T-helper 2 cell treated with Interferon-gamma antibody and Interleukin-4, amounts not matched to agents 100 ng/mL and 5 ng/mL, for 36 hours (primary cell): ENCODE measurements around the gene INPP5K. TPM values are rescaled to one million over a fixed set of nuclear protein-coding genes. Genes with fewer than 3 reads are reported as not detected.
"Not testable (repeated sequence)": the region's sequence is repeated elsewhere in the genome, so short reads cannot be mapped to it uniquely, and the experiment has no call there.

ENCODE experiments used
- intact Hi-C: fragments of 100-400 bp; cut with micrococcal nuclease; formaldehyde crosslinking; loops from one replicate; pipeline ENCODE4 v1.15.1; 2023
- total RNA-seq: library from RNA; stranded (reverse); gene quantifications from 2 replicates; pipeline ENCODE4 v1.2.3, GENCODE V29; 2022

INPP5K gene
- total RNA-seq, 1 donor from 2014 or later = 43.8 TPM

GRCh38 chr17:1509290-1509881, 7.0 kb downstream of the INPP5K start:
- intact Hi-C loops = no loop called here

- intact Hi-C loops = not testable (repeated sequence)
Observed at GRCh38 chr17:1508709-1509108, 7.7 kb downstream of the INPP5K start.

DNA sequence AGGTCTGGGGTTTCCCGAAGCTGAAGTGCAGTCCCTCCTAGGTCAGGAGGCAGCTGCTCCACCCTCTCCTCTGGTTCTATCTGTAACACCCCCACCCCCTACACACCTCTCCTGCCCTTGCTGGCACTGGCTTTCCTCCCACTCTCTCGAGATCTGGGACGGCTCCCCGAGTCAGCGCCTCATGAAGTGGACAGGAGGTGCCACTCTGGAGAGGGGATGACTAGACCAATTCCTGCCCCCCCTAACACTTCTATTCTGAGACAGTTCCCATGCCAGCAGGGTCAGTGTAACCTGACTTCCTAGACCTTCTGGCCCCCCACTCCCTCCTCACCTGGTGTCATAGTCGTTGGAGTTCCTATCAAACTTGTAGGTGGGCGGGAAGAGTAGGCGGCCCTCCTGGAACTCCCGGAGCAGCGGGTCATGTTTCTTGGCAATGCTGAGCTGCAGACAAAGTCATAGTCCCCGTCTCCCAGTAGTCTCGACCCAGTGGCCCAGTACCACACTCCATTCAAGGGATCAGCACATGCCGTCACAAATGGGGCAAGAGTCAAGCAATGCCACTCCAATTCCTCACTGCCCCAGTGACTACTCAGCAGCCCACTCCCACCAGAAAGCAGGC, 9.7 kb downstream of the INPP5K start:
- intact Hi-C loops = no loop called here

DNA sequence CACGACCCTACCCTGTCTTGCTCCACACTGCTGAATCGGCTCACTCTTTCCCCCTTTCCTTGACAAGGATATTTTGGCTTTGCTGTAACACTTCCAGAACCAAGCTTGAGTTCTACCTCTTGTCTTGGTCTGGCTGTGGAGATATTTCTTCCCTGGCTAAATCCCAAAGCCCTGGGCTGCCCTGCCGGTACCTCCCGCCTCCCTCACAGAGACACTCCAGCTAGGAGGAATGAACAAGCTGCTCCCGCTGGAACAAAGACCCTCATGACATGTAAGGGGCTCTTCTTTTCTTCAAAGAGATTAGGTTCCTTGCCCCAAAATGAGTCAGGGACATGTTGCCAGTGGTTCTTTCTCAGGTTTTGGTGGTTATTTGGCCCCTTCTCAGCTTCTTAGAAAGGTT, 10.8 kb downstream of the INPP5K start:
- intact Hi-C loops = no loop called here

DNA sequence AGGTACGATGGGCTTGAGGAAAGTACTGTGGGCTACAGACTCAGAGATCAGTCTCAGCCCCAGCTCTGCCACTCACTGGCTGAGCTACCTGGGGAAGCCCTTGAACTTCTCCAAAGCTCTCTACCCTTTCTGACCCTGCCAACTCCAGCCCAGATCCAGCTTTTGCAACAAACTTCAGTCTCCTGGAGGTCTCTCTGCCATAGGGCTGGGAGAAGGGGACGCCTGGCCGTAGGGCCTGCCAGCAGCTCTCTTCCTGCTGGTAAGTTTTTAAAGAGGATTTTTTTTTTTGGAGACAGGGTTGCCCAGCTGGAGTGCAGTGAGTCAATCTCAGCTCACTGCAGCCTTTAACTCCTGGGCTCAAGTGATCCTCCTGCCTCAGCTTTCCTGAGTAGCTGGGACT, 11.5 kb downstream of the INPP5K start:
- intact Hi-C loops = no loop called here

DNA sequence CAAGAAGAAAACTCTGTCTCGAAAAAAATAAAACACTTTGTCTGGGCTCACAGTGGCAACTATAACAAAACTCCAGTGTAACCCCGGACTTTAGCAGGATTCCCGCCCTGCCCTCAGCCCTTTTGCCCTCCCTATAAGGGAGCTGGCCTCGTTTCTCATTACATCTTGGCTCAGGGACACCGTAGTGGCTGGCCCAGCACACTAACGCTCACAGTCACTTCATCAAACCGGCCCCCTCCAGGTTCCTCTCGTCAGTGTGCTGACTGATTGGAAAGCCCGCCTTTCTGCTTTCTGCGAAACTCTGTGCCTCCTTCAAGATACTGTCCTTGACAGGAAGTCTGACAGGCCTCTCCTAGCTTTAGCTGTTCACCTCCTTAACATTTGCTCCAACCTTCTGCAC, 12.7 kb downstream of the INPP5K start:
- intact Hi-C loops = no loop called here

DNA sequence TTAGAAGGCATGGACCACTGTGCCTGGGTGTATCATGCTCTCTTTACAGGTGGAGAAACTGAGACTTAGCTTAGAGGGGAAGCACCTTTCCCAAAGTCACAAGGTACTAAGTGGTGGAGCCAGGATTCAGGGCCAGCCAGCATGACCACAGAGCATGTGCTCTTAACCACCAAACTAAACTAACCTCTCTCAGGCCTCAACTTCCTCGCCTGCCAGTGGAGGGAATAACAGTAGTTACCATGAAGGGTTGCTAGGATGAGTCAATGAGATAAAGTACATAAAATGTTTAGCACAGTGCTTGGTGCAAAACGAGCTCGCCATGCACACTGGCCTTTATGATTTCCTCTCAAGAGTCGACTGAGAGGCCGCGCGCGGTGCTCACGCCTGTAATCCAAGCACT, 17.5 kb downstream of the INPP5K start:
- intact Hi-C loops = no loop called here

DNA sequence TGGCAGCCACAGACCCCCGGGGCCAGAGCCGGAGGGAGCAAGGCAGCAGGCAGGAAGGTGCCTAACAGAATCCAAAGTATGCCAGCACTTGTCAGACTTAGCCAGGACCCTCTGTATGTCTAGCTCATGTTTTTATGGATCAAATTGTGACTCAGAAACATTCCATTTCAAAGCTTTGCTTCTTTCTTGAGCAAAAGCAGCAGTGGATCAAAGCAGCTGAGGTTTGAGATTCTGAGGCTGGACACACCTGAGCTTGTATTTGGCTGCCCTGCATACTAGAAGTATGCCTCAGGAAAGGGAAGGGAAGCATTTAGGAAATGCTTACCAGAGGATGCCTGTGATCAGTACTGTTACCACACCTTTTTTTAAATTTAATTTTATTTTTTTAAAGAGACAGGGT, 18.2 kb downstream of the INPP5K start:
- intact Hi-C loops = no loop called here

GRCh38 chr17:1497831-1498230, 18.6 kb downstream of the INPP5K start:
- intact Hi-C loops = no loop called here

DNA sequence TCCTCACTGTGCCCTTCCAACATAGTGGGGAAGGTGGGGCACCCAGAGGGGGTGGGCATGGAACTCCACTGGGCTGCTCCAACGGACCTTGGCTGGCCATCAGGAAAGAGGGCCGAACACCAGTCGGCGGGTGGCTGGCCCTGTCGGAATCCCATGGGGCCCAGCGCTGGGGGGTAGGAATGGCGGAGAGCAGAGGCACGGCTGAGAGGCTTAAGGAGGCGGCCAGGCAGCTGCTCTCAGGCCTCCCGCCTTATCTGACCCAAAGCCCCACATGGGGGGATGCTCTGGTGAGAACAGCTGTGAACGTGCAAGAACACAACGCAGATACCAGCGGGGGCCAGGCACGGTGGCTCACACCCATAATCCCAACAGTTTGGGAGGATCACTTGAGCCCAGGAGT, 19.5 kb downstream of the INPP5K start:
- intact Hi-C loops = no loop called here

DNA sequence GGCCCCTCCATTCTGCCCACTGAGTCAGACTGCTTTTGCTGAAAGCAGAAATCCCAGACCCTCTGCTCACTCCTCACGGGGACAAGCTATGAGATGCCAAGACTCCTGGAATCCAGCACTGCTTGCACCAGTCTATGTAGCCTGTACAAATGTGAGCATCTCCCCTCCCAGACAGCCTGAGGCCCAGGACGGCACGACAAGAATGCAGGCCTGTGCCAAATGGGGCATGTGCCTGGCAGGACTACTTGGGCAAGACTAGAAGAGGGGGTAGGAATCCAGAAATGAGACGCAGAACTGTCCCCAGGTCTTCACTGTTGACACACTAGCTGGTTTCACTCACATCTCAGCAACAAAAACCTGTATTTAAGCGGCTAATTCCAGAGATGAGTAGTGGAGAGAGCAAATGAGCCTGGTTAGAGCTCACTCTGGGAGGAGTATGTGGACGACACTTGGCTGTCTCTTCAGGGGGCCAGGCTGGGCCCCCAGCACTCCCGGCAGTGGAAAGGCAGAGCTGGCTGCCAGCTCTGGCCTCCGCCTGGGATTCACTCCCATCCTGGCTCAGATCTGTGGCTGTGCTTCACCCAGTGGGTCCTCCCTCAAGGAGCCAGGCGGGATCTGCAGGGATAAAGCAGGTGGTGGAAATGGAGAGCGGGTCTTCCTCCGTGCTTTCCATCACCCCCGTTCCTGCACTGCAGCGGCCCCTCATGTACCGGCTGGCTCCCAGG, 21.0 kb downstream of the INPP5K start:
- intact Hi-C loops = no loop called here

DNA sequence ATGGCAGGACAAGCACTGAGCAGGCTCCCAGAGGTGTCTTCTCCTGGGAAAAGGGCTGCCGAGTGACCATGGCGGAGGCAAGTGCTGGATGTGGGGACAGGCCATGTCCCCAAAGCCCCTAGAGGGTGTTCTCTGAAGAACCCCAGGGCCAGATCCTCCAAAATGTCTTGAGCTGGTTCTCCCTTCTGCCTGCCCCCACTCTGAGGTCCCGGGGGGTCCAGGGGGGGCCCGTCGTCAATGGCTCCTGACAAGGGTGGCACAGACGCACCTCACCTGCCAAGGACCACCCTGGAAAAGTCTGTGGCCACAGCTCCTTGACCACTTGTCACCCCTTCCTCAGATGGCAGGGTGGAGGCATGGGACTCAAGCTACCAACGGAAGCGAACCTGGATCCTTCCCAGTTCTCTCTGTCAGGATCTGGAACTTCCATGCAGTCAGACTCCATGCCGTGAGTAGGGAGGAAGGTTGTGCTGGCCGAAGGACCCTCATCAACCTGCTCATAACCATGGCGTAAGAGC, 21.6 kb downstream of the INPP5K start:
- intact Hi-C loops = no loop called here

GRCh38 chr17:1494203-1494602, 22.2 kb downstream of the INPP5K start:
- intact Hi-C loops = no loop called here

- intact Hi-C loops = no loop called here
Observed at GRCh38 chr17:1493291-1493980, 23.0 kb downstream of the INPP5K start.

DNA sequence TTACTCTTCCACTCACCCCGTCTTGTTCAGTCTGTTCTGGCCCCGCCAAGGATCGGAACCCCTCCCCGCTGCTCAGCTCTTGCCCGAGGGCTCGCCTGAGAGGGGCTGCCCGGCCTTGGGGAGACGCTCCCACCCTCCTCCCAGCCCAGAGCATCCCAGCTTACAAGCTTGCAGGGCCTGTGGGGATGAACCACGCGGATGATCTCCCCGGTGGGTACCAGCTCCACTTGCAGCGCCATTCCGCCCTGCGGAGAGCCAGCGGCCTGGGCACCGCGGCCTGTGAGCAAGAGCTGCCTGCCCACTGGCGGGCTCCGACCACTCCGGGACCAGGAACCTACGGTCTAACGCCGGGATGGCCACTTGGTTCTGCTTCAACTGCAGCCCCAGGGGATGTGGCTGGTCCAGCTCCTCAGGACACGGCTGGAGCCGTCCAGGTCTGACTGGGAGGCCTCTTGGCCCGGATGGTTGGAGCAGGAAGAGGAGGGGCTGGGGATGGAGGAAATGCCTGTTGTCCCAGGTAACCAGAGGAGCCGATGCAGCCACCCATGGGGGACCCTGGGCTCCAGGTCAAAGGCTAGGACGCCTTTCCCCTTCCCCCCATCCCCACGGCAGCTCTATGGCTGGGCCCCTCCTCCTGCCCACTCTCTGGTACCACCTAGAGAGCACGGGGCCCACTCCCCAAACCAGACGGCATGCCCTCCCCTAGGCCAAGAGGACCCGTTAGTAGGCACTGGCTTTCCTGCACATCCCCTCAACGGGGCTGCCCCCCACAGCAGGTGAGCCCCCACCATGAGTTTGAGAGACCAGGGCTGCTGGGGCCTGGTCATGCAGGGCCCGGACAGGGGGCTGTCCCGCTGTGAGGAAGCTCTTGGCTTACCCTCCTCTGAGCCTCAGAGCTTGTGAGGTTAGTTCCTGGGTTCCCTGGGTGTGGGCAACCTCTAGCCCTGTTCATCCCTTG, 23.9 kb downstream of the INPP5K start, which contains the start of gene MYO1C:
MYO1C (minus strand) TSS at position 438 of the 958 bp plus-strand sequence; CDS start at position 239, 199 bp downstream.
- intact Hi-C loops = no loop called here

DNA sequence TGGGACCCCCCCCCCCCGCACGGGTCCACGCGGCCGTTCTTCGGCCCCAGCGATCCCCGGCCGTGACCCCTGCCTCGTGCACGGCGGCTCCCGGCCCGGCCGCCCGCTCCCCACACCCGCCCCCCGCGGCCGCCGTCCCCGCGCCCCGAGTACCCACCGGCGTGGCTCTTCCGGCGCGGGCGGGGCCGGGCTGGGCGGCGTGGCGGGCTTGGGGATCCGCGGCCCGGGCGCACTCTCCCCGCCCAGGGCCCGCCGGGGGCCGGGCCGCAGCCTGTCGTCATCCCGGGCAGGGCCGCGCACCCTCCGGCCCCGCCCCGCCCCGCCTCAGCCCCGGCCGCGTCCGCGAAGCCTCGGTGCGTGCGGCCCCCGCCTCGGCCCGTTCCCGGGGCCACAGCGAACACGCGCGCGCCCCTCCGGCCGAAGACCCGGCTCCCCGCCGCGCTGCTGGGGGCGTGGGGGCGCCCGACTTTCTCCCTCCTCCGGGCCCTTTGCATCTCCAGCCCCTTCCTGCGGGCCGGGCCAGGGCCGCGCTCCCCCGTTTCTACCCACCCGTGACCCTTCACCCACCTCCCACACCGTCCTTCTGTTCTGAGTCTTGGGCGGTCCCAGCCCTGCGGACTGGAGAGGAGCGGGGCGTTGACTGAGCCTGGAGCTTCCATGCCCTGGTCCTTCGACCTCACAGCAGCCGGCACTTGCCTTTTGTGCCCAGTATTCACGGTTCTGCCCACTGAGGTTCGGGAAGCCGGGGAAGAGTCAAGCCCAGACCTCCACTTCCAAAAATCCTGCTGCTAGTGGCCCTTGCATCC, 24.8 kb downstream of the INPP5K start:
- intact Hi-C loops = loop anchor here (1.0 kb wide), 1 partner anchor 25 kb away; the partner anchor contains the start of gene INPP5K

GRCh38 chr17:1490643-1491442, 25.6 kb downstream of the INPP5K start:
- intact Hi-C loops = loop anchor here (1.0 kb wide), 1 partner anchor 25 kb away; the partner anchor contains the start of gene INPP5K

- intact Hi-C loops = loop anchor here (1.0 to 10.0 kb wide), 2 partner anchors 33 to 76 kb away; partner anchors contain the start of genes CRK and PITPNA
Observed at GRCh38 chr17:1488826-1489270, 27.6 kb downstream of the INPP5K start.
